GM12878 (cell line): Measurements from ENCODE around the gene DAGLA. TPM values are rescaled to one million over a fixed set of nuclear protein-coding genes. Genes with fewer than 3 reads are reported as not detected.

Experiments
- ATAC-seq: fragments of 200-7000 bp; cut with Tn5 transposase; 3 replicates; pipeline ENCODE4 v1.9.1; 2020; ENCODE audit warnings: mild to moderate bottlenecking, moderate library complexity
- BruUV-seq: library from RNA; stranded (reverse); fragments of 400-500 nt; replicated peaks from 2 replicates; lab custom pipeline; 2021; lab: Mats Ljungman, UMichigan
- CTCF ChIA-PET: fragments of 300-600 bp; sonication (Branson Sonifier 250); formaldehyde crosslinking; extraction: SDS; loops from one replicate; lab custom pipeline; 2021; ENCODE audit warnings: inconsistent platforms; lab: Yijun Ruan, JAX
- POLR2A ChIA-PET: fragments of 350-600 bp; formaldehyde crosslinking; extraction: SDS; loops from one replicate; lab custom pipeline; 2021; ENCODE audit warnings: inconsistent platforms; lab: Charles Lee
- RAD21 ChIA-PET: fragments of 300-600 bp; sonication (Branson Sonifier 250); formaldehyde crosslinking; loops from one replicate; lab custom pipeline; 2023; ENCODE audit warnings: antibody characterized with exemption; ENCODE audit not compliant: unreplicated experiment; lab: Charles Lee
- SMC1A ChIA-PET: fragments of 300-600 bp; sonication (Branson Sonifier 250); formaldehyde crosslinking; loops from one replicate; lab custom pipeline; 2023; ENCODE audit not compliant: unreplicated experiment, uncharacterized antibody; lab: Charles Lee
- DNase-seq: peaks from one replicate; pipeline ENCODE4 v3.0.0-alpha.2; 2011; ENCODE audit warnings: low read depth, low spot score
- FAIRE-seq: peaks from 3 replicates; lab custom pipeline; 2011; peaks lifted over from hg19 to GRCh38; lab: Jason Lieb, UNC
- H2AFZ ChIP-seq: 2 replicates; pipeline ENCODE4 v1.6.0; 2011; ENCODE audit warnings: low read depth, low read length, control low read depth; ENCODE audit not compliant: control insufficient read depth
- H3K27ac ChIP-seq: 2 replicates; pipeline ENCODE4 v1.5.1; 2011; ENCODE audit warnings: control low read depth; ENCODE audit not compliant: control insufficient read depth, insufficient read depth
- H3K27me3 ChIP-seq, 2 experiments: replicated peaks in 1 of 2; 2 replicates each; pipeline versions ENCODE4 v1.6.0 to v1.6.1; 2011; ENCODE audit warnings: low read length in 1 of 2; ENCODE audit not compliant: control insufficient read depth in 2 of 2, insufficient read depth in 2 of 2
- H3K36me3 ChIP-seq, 2 experiments: 2 replicates each; pipeline ENCODE4 v1.5.1; 2011; ENCODE audit warnings: low read length in 1 of 2; ENCODE audit not compliant: control insufficient read depth in 2 of 2, insufficient read depth in 2 of 2
- H3K4me1 ChIP-seq: 2 replicates; pipeline ENCODE4 v1.6.1; 2011; ENCODE audit warnings: mild to moderate bottlenecking, low read length, moderate library complexity, mixed read lengths; ENCODE audit not compliant: control insufficient read depth, insufficient read depth
- H3K4me2 ChIP-seq: 2 replicates; pipeline ENCODE4 v1.6.0; 2011; ENCODE audit warnings: control low read depth; ENCODE audit not compliant: control insufficient read depth, insufficient read depth
- H3K4me3 ChIP-seq: fragments of 200-600 bp; sonication (generic); 2 replicates; pipeline ENCODE4 v1.5.1; 2016
- H3K79me2 ChIP-seq: 2 replicates; pipeline ENCODE4 v1.6.0; 2011; ENCODE audit warnings: low read length; ENCODE audit not compliant: control insufficient read depth, insufficient read depth
- H3K9ac ChIP-seq: 2 replicates; pipeline ENCODE4 v1.8.0; 2011; ENCODE audit warnings: low read length, control low read depth, mixed read lengths; ENCODE audit not compliant: control insufficient read depth, insufficient read depth
- H3K9me3 ChIP-seq: replicated peaks from 3 replicates; pipeline ENCODE4 v1.5.1; 2011; ENCODE audit warnings: mild to moderate bottlenecking, low read length; ENCODE audit not compliant: control insufficient read depth, insufficient read depth
- H4K20me1 ChIP-seq: 2 replicates; pipeline ENCODE4 v1.6.0; 2011; ENCODE audit not compliant: control insufficient read depth, insufficient read depth
- CTCF ChIP-seq, 3 experiments: IDR thresholded peaks in 2 of 3; conservative IDR thresholded peaks in 1 of 3; 2 replicates each; pipeline ENCODE4 v1.5.1; 2011; ENCODE audit warnings: low read depth in 3 of 3, low read length in 3 of 3, mild to moderate bottlenecking in 3 of 3, control low read depth in 2 of 3, moderate library complexity in 2 of 3, inconsistent platforms in 1 of 3, mixed read lengths in 1 of 3; ENCODE audit not compliant: control insufficient read depth in 2 of 3, insufficient read depth in 1 of 3; ENCODE audit errors: extremely low read depth in 1 of 3
- PAX8 ChIP-seq: fragments of 450-650 bp; IDR thresholded peaks from 2 replicates; pipeline ENCODE4 v1.6.1; 2017; ENCODE audit warnings: mild to moderate bottlenecking, moderate library complexity
- POLR2A ChIP-seq: IDR thresholded peaks from 2 replicates; pipeline ENCODE4 v1.6.1; 2011; ENCODE audit warnings: low read depth, mild to moderate bottlenecking, low read length
- SMARCA5 ChIP-seq: fragments of 450-650 bp; IDR thresholded peaks from 2 replicates; pipeline ENCODE4 v1.6.1; 2017; ENCODE audit warnings: mild to moderate bottlenecking
- ZNF274 ChIP-seq: IDR thresholded peaks from one replicate; pipeline ENCODE4 v1.8.0; 2011; ENCODE audit not compliant: insufficient read length, insufficient read depth
- ZNF384 ChIP-seq: IDR thresholded peaks from 2 replicates; pipeline ENCODE4 v1.6.1; 2012; ENCODE audit warnings: low read depth, mild to moderate bottlenecking, low read length, improper control_type of control experiment, borderline replicate concordance
- ZNF592 ChIP-seq: fragments of 450-650 bp; IDR thresholded peaks from 2 replicates; pipeline ENCODE4 v1.6.1; 2017; ENCODE audit warnings: mild to moderate bottlenecking, moderate library complexity
- ZNF687 ChIP-seq: fragments of 450-650 bp; IDR thresholded peaks from 2 replicates; pipeline ENCODE4 v1.6.1; 2017; ENCODE audit warnings: mild to moderate bottlenecking, moderate library complexity
- WGBS: methylation state at CpG from one replicate; pipeline ENCODE4 v1.1.6; 2016; ENCODE audit warnings: low lambda C conversion rate; ENCODE audit not compliant: insufficient replicate concordance, insufficient coverage; ENCODE audit errors: missing lambda C conversion rate; 5-methylcytosine and 5-hydroxymethylcytosine counted together
- in situ Hi-C: fragments of 300-500 bp; cut with MboI; formaldehyde crosslinking; loops from 9 replicates; pipeline ENCODE4 v1.14.3; 2018; ENCODE audit warnings: mixed read lengths
- intact Hi-C: fragments of 100-400 bp; cut with micrococcal nuclease; formaldehyde crosslinking; loops from one replicate; pipeline ENCODE4 v1.14.2; 2022; ENCODE audit not compliant: unreplicated experiment
- polyA plus RNA-seq, 11 experiments: library from polyadenylated mRNA; depleted of rRNA in 4 of 11; unstranded in 6 of 11; stranded (reverse) in 5 of 11; fragments of >200 nt; fragmentation: Nextera tagmentation in 4 of 11; fragmentation: Illumina TruSeq in 1 of 11; extraction: Ambion mirVana in 4 of 11; extraction: Trizol in 1 of 11; gene quantifications; 1 replicate in 1 of 11; 2 replicates in 10 of 11; pipeline versions ENCODE4 v1.2.1 to v1.2.3, GENCODE V29; 2011 to 2016; ENCODE audit warnings: inconsistent platforms in 2 of 11, missing spikeins in 2 of 11, low read depth in 1 of 11
- total RNA-seq, 4 experiments: library from RNA; depleted of rRNA in 3 of 4; stranded (reverse); fragments of >200 nt in 3 of 4; fragmentation: Illumina TruSeq in 1 of 4; extraction: Trizol in 1 of 4; gene quantifications; 2 replicates each; pipeline versions ENCODE4 v1.2.1 to v1.2.3, GENCODE V29; 2013 to 2021

The DAGLA gene
- total and polyA plus RNA-seq, 10 of the 15 experiments (the other 5 are each of a cell fraction or from before 2014, with no cell fraction given) = 0.05 TPM; not detected in 9

- peak; percentile 52; the same call in 1 of the 2 replicates for TF ChIP-seq ZNF687
Observed at GRCh38 chr11:61754534-61755482, 74.6 kb downstream of the DAGLA start (continued).

GRCh38 chr11:61756147-61756451 is 75.9 kb downstream of the DAGLA start:
- Histone ChIP-seq H2AFZ (no peak overlapping the region), H3K4me2 (no peak overlapping the region), H3K36me3 (no peaks in the 10 kb centered on the region), H3K9ac (no peak overlapping the region), H3K27ac (no peak overlapping the region), H3K4me1 (peaks cover 8% of the 10 kb centered on the region), H3K27me3 (no peaks in the 10 kb centered on the region; a peak in 1 of 4 replicates), H4K20me1 (no peaks in the 10 kb centered on the region), H3K79me2 (no peaks in the 10 kb centered on the region), H3K9me3 (no peaks in the 10 kb centered on the region), H3K4me3 (no peak overlapping the region)
- no peak; the same call in 2 of the 3 replicates for ATAC-seq
- in situ Hi-C loops (no loop called here), intact Hi-C loops (no loop called here)
- BruUV-seq = no TSS peak
- SMC1A ChIA-PET = interaction anchor here (0.6 to 3.6 kb wide), 5 partner anchors 32 to 79 kb away, joined by 3 to 15 read pairs (median 3); partner anchors contain the start of gene FEN1
- WGBS = 31% methylated on average over 4 of the region's 4 CpGs
- RAD21 ChIA-PET = interaction anchor here (0.9 to 2.0 kb wide), 3 partner anchors 59 to 142 kb away, joined by 3 to 7 read pairs (median 3); partner anchors contain the start of gene FADS2
- DNase-seq = no peak
- no peak for FAIRE-seq
- CTCF ChIA-PET = interaction anchor here (0.8 to 4.8 kb wide), 5 partner anchors 8 to 60 kb away, joined by 3 to 35 read pairs (median 4); partner anchors contain the start of genes FEN1 and TMEM258
- POLR2A ChIA-PET = interaction anchor here (0.6 to 8.0 kb wide), 7 partner anchors 29 to 382 kb away, joined by 4 to 60 read pairs (median 6); partner anchors contain the start of genes FADS2, FEN1, FTH1 and TMEM258
- no peak for TF ChIP-seq ZNF592
- no peak for TF ChIP-seq PAX8
- TF ChIP-seq SMARCA5 = peak; percentile 75
- TF ChIP-seq ZNF274 = no peak
- TF ChIP-seq POLR2A = no peak
- TF ChIP-seq ZNF384 = no peak
- TF ChIP-seq CTCF (IDR thresholded peaks at IDR 0.05 in 2 of 3, conservative IDR thresholded peaks at IDR 0.05 in 1 of 3; ENCODE audit: control insufficient read depth in 2 of 3, extremely low read depth in 1 of 3, insufficient read depth in 1 of 3, low read depth in 3 of 3, low read length in 3 of 3) = no peak
